DMS 273 treated with DMSO at 0.1 percent for 48 hours (cell line): ENCODE data around the gene C16orf82.
"Not testable (repeated sequence)": the region's sequence is repeated elsewhere in the genome, so short reads cannot be mapped to it uniquely, and the experiment has no call there.

Source experiments
- DNase-seq: peaks from one replicate; lab custom pipeline; 2025; lab: John Stamatoyannopoulos, UW

C16orf82 gene

DNA sequence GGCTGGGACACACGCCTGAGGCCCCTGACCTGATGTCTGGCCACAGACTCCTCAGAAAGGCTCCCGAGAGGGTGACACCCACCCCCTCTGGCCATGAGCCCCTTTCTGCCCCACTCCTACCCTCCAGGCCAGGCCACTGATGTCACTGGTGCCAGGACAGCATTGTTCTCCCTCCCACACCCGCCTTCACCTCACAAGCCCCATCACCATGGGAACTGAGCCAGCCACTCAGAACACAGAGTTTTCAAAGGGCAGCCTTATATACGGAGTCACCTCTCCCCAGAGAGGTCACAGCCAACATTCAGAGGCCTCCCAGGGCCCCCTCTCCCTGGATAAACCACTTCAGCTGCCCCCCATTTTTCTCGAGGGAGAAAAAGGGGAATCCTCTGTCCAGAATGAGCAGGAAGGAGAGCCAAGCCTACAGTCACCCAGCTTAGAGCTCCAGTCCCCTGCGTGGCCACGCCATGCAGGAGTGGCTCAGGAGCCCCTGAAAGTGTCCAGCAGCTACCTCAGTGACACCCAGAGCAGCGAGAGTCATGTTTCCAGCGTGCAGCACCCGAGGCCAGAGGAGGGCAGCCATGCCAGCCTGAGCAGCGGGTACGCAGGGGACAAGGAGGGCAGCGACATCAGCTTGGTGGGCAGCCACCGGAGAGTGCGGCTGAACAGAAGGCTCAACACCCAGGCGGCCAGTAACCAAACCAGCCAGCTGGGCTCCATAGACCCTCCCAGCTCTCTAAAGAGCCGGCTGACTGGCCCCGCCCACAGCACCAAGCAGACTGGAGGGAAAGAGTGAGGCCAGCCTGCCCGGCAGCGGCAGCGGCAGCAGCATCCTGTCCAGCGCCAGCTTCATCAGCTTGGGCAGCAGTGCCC is at the start of gene C16orf82:
Gene C16orf82 (plus strand): TSS at position 260 of the 870 bp plus-strand sequence.
- DNase-seq, result no peak

- DNase-seq, result no peak
These were observed 46.7 kb upstream of the C16orf82 start for GRCh38 chr16:27020031-27020430.

DNA sequence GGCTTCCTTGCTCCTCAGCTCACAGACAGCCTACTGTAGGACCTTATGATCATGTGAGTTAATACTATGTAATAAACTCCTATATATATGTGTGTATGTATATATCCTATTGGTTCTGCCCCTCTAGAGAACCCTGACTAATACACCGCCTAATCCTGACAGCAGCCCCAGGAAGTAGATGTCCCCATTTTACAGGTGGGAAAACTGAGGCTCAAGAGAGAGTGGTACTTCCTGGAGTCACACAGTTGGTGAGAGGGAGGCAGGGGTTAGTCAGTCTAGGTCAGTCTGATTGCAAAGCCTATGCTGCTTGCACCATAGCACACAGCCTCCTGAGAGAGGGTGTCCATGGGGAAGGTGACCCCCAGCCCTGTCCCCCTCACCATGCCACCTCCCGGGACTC is 42.7 kb upstream of the C16orf82 start:
- DNase-seq, result no peak

- no peak for DNase-seq
These were observed 41.1 kb upstream of the C16orf82 start for GRCh38 chr16:27025581-27025980.

DNA sequence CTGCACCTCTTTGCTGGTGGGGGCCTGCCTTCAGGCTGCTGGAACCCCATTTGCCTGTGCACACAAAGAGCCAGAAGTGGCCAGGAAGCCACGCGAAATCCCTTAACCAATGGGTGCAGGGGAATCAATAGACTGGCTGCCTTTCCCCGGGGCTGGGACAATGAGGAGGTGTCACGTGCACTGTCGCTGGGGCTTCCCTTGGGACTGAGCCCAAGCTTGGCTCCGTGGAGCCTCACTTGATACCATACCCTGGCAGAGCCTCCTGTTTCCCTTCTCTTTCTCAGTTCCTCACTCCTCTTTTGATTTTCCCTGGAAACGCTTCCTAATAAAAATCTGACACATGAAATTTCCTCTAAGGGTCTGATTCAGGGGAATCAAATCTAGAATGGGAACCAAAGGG is 38.8 kb upstream of the C16orf82 start:
- no peak for DNase-seq

- no peak for DNase-seq
These were observed 38.1 kb upstream of the C16orf82 start for GRCh38 chr16:27028591-27029110.

- DNase-seq, result no peak
These were observed 37.2 kb upstream of the C16orf82 start for GRCh38 chr16:27029525-27029924.

GRCh38 chr16:27033281-27033979 is 33.3 kb upstream of the C16orf82 start:
- DNase-seq, result no peak

GRCh38 chr16:27040732-27041131 is 26.0 kb upstream of the C16orf82 start:
- no peak for DNase-seq

DNA sequence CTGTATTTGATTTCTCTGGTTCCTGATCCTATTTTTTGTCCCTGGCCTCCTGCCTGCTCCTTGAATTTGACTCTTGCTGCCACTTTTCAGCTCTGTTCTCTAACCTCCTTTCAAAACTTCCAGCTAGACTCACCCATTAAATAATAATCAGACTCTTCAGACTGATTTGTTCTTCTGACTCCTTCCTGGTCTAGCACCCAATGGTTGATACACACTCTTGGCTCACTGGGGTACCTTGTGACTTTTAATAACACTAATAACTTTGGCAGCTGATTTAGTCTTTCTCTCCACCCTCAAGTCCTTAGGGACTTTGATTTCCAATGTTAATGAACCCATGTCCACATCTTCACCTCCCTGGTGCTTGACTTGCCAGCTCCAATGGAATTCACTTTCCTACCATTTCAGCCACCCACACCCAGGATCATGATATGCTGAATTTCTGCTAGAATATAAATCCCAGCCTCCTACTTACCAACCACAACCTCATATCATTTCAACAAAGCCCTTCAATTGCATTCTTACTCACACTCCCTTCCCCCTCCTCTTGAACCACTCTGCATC is 19.7 kb upstream of the C16orf82 start:
- no peak for DNase-seq

- DNase-seq, result no peak
These were observed 18.4 kb upstream of the C16orf82 start for GRCh38 chr16:27048316-27048715.

DNA sequence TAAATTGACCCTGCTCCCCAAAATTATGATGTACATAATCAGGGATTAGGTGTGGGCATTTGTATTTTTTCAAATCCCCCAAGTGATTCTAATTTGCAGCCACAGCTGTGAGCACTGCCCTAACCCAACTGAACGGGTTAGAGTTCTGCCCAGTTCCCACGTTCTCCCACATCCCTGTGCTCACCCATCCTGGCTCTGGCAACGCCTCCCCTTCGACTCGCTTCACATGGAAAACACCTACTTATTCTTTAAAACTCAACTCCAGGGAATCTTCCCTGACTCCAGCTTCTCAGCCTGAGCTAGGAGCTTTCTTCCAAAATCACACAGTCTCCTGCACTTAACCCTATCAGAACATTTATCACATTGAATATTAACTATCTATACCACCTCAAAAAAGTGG is 17.6 kb upstream of the C16orf82 start:
- DNase-seq, result no peak

- DNase-seq, result no peak
These were observed 14.7 kb upstream of the C16orf82 start for GRCh38 chr16:27052007-27052406.

DNA sequence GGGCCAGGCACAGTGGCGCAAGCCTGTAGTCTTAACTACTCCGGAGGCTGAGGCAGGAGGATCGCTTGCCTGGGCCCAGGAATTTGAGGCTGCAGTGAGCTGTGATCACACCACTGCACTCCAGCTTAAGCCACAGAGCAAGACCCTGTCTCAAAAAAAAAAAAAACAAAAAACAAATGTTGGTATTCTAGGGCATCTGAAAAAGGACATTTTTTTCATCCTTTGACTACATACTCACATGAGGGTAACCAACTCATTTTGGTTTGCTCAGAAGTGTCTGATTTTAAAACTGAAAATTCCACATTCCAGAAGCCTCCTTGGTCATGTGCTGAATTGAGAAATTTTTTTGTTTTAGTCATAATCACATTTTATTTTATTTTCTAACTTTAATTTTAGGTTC is 12.7 kb upstream of the C16orf82 start:
- no peak for DNase-seq

DNA sequence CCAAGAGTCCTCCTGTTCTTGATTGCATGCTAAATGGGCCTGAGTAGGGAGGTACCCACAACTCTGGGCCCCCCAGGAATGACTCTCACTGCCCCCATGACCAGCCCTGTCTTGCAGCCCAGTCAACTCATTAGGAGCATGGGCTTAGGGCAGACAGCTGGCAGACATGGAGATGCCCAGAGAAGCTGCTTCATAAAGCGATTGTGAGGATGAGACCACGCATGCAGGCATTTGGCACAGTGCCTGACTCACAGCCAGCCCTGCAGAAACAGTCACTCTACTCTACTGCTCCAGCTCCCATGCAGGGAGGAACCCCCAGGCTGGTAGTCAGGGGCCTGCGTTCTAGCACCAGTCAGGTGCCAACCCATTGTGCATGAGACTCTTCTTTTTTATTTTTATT is 8.4 kb upstream of the C16orf82 start:
- DNase-seq, result no peak

- DNase-seq, result no peak
These were observed 4.0 kb downstream of the C16orf82 start for GRCh38 chr16:27070776-27071175.

- DNase-seq, result no peak
These were observed 7.0 kb downstream of the C16orf82 start for GRCh38 chr16:27073733-27074132.

DNA sequence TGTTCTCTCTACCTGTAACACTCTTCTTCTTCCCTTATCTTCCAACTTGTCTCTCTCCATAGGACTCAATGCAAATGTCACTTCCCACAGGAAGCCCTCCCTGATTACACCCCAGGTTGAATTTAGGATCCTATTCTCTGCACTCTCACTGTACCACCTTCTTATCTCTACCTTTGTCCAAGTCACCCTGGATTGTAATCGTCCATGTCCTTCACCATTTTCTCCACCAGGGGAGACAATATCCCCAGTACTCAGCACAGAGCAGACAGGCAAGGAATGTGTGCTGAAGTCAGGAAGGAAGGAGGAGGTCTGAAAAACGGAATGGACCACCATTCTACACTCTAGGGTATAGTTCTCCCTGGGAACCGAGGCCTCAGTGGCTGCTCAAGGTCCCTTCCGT is 14.2 kb downstream of the C16orf82 start:
- DNase-seq, result no peak

DNA sequence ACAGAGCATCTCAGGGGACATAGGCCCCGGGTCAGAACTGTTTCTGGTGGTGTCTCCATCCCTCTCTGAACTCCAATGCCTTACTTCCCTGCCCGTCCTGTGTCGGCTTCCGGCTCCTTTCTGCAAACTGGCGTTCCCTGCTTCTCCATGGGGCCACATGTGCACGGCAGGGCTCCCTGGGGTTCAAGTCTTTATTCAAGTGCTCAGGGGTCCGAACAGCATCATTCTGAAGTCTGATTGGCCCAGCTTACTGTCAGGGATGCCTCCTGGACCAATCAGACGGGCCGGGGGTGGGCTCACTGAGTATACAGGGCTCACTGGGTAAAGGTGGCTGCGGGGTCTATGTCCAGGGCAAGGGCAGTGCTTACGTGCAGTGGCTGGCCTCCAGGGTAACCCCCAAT is 17.1 kb downstream of the C16orf82 start:
- DNase-seq, result no peak

DNA sequence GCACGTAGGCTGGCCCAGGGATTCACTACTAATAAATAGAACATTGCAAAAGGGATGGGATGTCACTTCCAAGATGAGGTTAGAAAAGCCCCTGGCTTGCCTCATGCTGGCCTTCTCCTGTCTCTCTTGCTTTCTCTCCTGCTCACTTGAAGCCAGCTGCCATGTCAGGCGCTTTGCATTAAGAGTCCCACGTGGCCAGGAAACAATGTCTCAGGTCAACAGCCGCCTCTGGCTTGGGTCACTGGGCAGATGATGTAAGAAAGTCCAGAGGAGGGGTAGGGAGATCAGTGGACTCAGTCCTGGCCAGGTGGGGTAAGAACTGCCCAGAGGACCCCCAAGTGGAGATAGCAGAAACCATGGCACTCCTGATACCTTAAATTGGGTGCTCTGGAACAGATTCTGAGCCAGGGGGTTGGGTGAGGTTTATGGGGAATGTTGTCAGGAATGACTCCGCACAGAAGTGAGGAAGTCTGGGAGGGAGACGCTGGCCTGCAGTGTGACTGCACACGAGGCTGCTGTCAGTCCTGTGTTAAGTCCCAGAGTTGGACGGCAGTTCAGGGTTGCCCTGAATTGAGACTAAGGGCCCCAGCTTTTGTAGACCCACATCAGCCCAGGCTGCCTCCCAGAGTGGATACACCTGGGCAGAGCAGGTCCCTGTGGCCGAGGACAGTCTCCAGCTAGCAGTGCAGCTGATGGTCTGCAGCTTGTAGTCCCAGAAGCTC is 17.7 kb downstream of the C16orf82 start:
- DNase-seq, result no peak

DNA sequence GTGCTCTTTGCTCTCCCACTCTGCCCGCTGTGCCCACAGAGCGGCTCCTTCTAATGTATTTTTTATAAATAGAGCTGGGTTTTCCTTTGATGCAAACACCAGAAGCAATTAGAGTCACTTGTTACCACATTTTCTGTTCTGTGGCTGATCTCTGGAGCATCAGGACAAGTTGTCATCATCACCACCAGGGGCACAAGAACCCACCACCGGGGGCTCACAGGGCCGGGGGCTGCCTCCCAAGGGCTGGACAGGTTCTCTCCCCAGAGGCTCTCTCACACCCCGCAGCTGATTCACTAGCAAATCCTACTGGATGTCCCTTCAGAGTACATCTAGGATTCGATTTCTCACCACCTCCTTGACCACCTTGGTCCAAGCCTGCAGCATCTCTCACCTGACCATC is 18.5 kb downstream of the C16orf82 start:
- no peak for DNase-seq

- DNase-seq, result not testable (repeated sequence)
These were observed 19.3 kb downstream of the C16orf82 start for GRCh38 chr16:27086031-27086430.
